Parathyroid adenoma (tissue), 2 donors: ENCODE measurements around the gene ERFE.

ENCODE experiments used
- H2AFZ ChIP-seq: fragments of 300-600 bp; sonication (generic); one replicate; pipeline ENCODE4 v1.7.0; 2017; ENCODE audit warnings: antibody characterized with exemption, mild to moderate bottlenecking
- H3K27ac ChIP-seq: fragments of 300-600 bp; sonication (generic); one replicate; pipeline ENCODE4 v1.7.0; 2017
- H3K27me3 ChIP-seq: fragments of 300-600 bp; sonication (generic); one replicate; pipeline ENCODE4 v1.7.0; 2017; ENCODE audit warnings: low read length; ENCODE audit not compliant: control insufficient read depth, insufficient read depth
- H3K36me3 ChIP-seq: fragments of 300-600 bp; sonication (generic); one replicate; pipeline ENCODE4 v1.7.0; 2017; ENCODE audit warnings: low read length; ENCODE audit not compliant: control insufficient read depth, insufficient read depth
- H3K4me1 ChIP-seq: fragments of 300-600 bp; sonication (generic); one replicate; pipeline ENCODE4 v1.7.0; 2017; ENCODE audit warnings: control low read depth
- H3K4me2 ChIP-seq: fragments of 300-600 bp; sonication (generic); one replicate; pipeline ENCODE4 v1.7.0; 2017; ENCODE audit warnings: low read length
- H3K4me3 ChIP-seq: fragments of 300-600 bp; sonication (generic); one replicate; pipeline ENCODE4 v1.7.0; 2017; ENCODE audit warnings: low read depth, low read length
- H3K79me2 ChIP-seq: fragments of 300-600 bp; sonication (generic); one replicate; pipeline ENCODE4 v1.7.0; 2017; ENCODE audit warnings: control low read depth
- H3K9ac ChIP-seq: fragments of 300-600 bp; sonication (generic); one replicate; pipeline ENCODE4 v1.7.0; 2017; ENCODE audit warnings: mild to moderate bottlenecking
- H3K9me3 ChIP-seq: fragments of 300-600 bp; sonication (generic); one replicate; pipeline ENCODE4 v1.7.0; 2017; ENCODE audit warnings: low read length; ENCODE audit not compliant: control insufficient read depth
- CTCF ChIP-seq: fragments of 300-600 bp; sonication (generic); IDR thresholded peaks from one replicate; pipeline ENCODE4 v1.7.0; 2017; ENCODE audit warnings: antibody characterized with exemption, mild to moderate bottlenecking
- donor health status: primary hyperparathyroidism.

ERFE gene

GRCh38 chr2:238116298-238117198 is 42.2 kb upstream of the ERFE start:
- Histone ChIP-seq H3K27me3 (no peaks in the 10 kb centered on the region), H3K9me3 (no peaks in the 10 kb centered on the region), H3K79me2 (no peaks in the 10 kb centered on the region), H3K4me2 (no peak overlapping the region), H2AFZ (no peak overlapping the region), H3K9ac (no peak overlapping the region), H3K4me3 (no peak overlapping the region), H3K36me3 (no peaks in the 10 kb centered on the region), H3K4me1 (no peaks in the 10 kb centered on the region), H3K27ac (no peak overlapping the region)
- no peak for TF ChIP-seq CTCF

GRCh38 chr2:238117199-238118154 is 41.3 kb upstream of the ERFE start:
- H3K9me3 ChIP-seq = no peaks in the 10 kb centered on the region
- H3K9ac ChIP-seq = no peak overlapping the region
- H3K4me1 ChIP-seq = no peaks in the 10 kb centered on the region
- no peaks in the 10 kb centered on the region for H3K79me2 ChIP-seq
- no peak for TF ChIP-seq CTCF
- no peaks in the 10 kb centered on the region for H3K36me3 ChIP-seq
- H2AFZ ChIP-seq = no peak overlapping the region
- H3K4me3 ChIP-seq = no peak overlapping the region
- no peak overlapping the region for H3K4me2 ChIP-seq
- H3K27me3 ChIP-seq = no peaks in the 10 kb centered on the region
- no peak overlapping the region for H3K27ac ChIP-seq

GRCh38 chr2:238119756-238120462 is 38.9 kb upstream of the ERFE start:
- Histone ChIP-seq H3K79me2 (no peaks in the 10 kb centered on the region), H2AFZ (no peak overlapping the region), H3K9me3 (no peaks in the 10 kb centered on the region), H3K27ac (no peak overlapping the region), H3K27me3 (no peaks in the 10 kb centered on the region), H3K4me1 (no peaks in the 10 kb centered on the region), H3K4me3 (no peak overlapping the region), H3K4me2 (no peak overlapping the region), H3K9ac (no peak overlapping the region), H3K36me3 (no peaks in the 10 kb centered on the region)
- TF ChIP-seq CTCF = no peak

- Histone ChIP-seq H3K27me3 (no peaks in the 10 kb centered on the region), H3K9me3 (no peaks in the 10 kb centered on the region), H3K4me3 (no peak overlapping the region), H3K27ac (no peak overlapping the region), H3K4me1 (no peaks in the 10 kb centered on the region), H3K79me2 (no peaks in the 10 kb centered on the region), H2AFZ (no peak overlapping the region), H3K9ac (no peak overlapping the region), H3K36me3 (no peaks in the 10 kb centered on the region), H3K4me2 (no peak overlapping the region)
- no peak for TF ChIP-seq CTCF
These were observed 38.1 kb upstream of the ERFE start for GRCh38 chr2:238120463-238121298.
